NCI-H187 (cell line): ENCODE data around the gene VCX.
"Not testable (repeated sequence)": the region's sequence is repeated elsewhere in the genome, so short reads cannot be mapped to it uniquely, and the experiment has no call there.

ENCODE experiments used
- DNase-seq, 2 experiments: peaks; one replicate each; lab custom pipeline; 2025; lab: John Stamatoyannopoulos, UW

Gene VCX

GRCh38 chrX:7842871-7843270 is at the start of gene VCX:
VCX (plus strand) TSS chrX:7843171; CDS start chrX:7843204, 33 bp downstream.
- not testable (repeated sequence) for DNase-seq

GRCh38 chrX:7798327-7798726 is 44.6 kb upstream of the VCX start:
- DNase-seq, result no peak

GRCh38 chrX:7801711-7802110 is 41.3 kb upstream of the VCX start:
- DNase-seq, result no peak

- DNase-seq, result no peak
Observed at GRCh38 chrX:7815166-7815805, 27.7 kb upstream of the VCX start.

- DNase-seq, result no peak
Observed at GRCh38 chrX:7828594-7828993, 14.4 kb upstream of the VCX start.

- DNase-seq, result no peak
Observed at GRCh38 chrX:7841084-7841805, 1.7 kb upstream of the VCX start.

GRCh38 chrX:7852166-7852565 is 9.2 kb downstream of the VCX start:
- no peak for DNase-seq

GRCh38 chrX:7872042-7872441 is 29.1 kb downstream of the VCX start:
- no peak for DNase-seq

- DNase-seq, result no peak
Observed at GRCh38 chrX:7876957-7877356, 34.0 kb downstream of the VCX start.

GRCh38 chrX:7889135-7889534 is 46.2 kb downstream of the VCX start:
- no peak for DNase-seq

- no peak for DNase-seq
Observed at GRCh38 chrX:7889680-7890079, 46.7 kb downstream of the VCX start.

GRCh38 chrX:7891928-7892327 is 49.0 kb downstream of the VCX start:
- DNase-seq, result no peak
